ENCODE data around the gene MAPKAP1.

GRCh38 chr9:125755340-125755739, 48.3 kb upstream of the MAPKAP1 start:
- TF ChIP-seq, protein P1, sequence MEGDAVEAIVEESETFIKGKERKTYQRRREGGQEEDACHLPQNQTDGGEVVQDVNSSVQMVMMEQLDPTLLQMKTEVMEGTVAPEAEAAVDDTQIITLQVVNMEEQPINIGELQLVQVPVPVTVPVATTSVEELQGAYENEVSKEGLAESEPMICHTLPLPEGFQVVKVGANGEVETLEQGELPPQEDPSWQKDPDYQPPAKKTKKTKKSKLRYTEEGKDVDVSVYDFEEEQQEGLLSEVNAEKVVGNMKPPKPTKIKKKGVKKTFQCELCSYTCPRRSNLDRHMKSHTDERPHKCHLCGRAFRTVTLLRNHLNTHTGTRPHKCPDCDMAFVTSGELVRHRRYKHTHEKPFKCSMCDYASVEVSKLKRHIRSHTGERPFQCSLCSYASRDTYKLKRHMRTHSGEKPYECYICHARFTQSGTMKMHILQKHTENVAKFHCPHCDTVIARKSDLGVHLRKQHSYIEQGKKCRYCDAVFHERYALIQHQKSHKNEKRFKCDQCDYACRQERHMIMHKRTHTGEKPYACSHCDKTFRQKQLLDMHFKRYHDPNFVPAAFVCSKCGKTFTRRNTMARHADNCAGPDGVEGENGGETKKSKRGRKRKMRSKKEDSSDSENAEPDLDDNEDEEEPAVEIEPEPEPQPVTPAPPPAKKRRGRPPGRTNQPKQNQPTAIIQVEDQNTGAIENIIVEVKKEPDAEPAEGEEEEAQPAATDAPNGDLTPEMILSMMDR (IDR thresholded peaks at IDR 0.05): no peak
- no peak for TF ChIP-seq POLR2A (IDR thresholded peaks at IDR 0.05)
